Stimulated activated CD8-positive, alpha-beta memory T cell treated with anti-CD3 and anti-CD28 coated beads, Interleukin-4, amount 100 ng/mL, for 24 hours (primary cell): ENCODE results near the gene HPS1.

ENCODE experiments used
- DNase-seq: peaks from one replicate; pipeline ENCODE4 v3.0.0-alpha.2; 2020; ENCODE audit warnings: low read depth

HPS1 gene

GRCh38 chr10:98446661-98447221, at the start of gene HPS1:
HPS1 (minus strand) TSS chr10:98446935; CDS start chr10:98443240, 3,695 bp downstream.
- peak; percentile 81 for DNase-seq

- DNase-seq = no peak
Measured at GRCh38 chr10:98492763-98493162, 46.0 kb upstream of the HPS1 start.

- DNase-seq = no peak
Measured at GRCh38 chr10:98489561-98490481, 43.1 kb upstream of the HPS1 start.

- DNase-seq = no peak
Measured at GRCh38 chr10:98488669-98489430, 42.1 kb upstream of the HPS1 start.

DNA sequence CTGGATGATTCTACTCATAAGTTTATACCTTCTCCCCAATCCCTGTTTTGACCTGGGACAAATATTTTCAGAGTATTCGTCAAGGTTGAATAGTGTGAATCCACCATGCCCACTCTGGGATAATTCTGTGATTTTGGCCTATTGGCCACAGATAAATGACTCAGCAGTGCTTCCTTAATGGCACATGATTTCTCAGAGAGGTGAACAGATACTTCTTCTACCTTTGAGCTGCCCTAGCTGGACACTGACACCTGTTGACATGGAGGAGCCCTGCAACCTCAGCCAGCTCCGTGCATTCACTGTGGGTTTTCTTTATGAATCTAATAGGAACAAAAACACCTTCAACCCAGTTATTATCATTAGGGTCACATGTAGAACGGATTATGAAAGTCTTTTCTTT, 40.9 kb upstream of the HPS1 start:
- DNase-seq = no peak

DNA sequence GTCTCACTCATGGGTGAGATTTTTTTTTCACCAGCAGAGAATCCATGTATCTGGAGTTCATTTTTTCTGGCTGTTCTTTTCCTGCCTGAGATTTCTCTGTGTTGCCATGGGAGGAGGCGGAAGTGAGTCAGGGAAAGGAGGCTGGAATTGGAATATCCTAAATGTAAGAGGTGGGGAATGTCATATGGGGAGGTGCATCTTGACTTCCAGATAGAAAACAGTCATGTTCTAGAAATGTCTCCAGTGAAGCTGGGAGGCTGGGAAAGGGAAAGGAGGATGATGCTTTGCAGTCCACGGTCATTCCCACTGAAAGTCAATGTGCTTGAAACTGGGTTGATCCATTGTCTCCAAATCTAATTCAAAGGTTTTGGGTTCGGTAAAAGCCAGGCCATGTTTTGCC, 39.7 kb upstream of the HPS1 start:
- DNase-seq = no peak

GRCh38 chr10:98485959-98486358, 39.2 kb upstream of the HPS1 start:
- DNase-seq = no peak

GRCh38 chr10:98483658-98484057, 36.9 kb upstream of the HPS1 start:
- no peak for DNase-seq

DNA sequence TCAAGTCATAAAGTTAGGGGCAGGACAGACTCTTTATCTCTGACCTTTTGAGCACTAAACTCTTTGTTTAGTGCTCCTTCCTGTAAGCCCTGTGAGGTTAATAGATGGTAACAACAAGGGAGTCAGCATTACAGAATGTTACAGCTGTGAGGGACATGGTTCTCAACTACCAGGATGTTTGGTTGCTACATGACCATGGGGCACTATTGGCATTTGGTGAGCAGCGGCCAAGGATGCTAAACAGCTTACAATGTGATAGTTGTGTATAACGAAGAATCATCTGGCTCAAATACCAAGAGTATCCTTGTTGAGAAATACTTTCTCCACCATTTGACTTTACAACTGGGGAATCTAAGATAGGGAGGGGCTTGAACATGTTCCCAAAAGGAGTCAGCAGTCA, 35.4 kb upstream of the HPS1 start:
- DNase-seq = no peak

- no peak for DNase-seq
Measured at GRCh38 chr10:98481404-98481945, 34.7 kb upstream of the HPS1 start.

DNA sequence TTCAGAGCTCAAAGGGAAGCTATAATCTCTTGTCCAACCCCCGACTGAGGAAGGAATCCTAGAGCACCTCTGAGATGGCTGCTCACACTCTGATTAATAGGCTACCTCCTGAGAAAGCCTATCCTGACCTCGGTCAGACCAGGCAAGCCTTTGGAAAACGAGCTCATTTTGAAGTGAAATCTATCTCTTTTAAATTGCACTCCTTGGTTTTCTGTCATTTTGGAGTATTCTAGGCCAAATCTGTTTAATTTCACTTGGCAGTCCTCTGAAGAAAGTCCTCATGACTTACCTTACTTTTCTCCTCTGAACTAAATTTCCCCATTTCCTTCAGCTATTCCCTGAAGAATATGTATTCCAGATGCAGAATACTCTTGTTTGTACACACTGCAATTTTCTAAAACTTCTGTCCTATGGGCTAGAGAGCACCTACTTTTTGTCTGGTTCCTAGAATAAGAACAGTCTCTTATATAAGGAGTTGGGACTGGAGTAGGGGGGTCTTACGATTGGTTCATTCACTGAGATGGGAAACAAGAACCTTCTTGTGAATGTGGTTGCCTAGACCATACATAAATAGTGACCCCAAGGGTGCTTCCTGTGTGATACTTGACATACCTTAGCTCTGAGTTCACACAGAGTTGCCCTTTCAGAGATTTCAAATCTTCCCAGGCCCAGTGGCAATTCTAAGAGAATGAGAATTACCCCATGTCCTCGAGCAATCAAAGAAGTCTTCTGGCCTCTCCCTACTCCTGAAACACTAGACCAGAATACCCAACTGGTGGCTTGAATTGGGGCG, 31.9 kb upstream of the HPS1 start:
- no peak for DNase-seq

DNA sequence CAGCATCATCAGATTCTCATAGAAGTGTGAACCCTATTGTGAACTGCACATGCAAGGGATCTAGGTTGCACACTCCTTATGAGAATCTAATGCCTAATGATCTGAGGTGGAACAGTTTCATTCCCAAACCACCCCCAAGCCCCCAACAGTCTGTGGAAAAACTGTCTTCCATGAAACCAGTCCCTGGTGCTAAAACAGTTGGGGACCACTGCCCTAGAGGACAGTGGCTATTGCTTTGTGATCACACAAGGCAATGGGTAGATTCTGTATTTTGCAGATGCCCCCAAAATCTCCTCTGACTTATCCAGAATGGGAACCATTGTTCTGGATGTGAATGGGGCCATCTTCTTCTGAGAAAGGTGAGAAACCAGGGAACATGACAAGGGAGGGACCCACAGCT, 31.1 kb upstream of the HPS1 start:
- no peak for DNase-seq

- no peak for DNase-seq
Measured at GRCh38 chr10:98474628-98475027, 27.9 kb upstream of the HPS1 start.

DNA sequence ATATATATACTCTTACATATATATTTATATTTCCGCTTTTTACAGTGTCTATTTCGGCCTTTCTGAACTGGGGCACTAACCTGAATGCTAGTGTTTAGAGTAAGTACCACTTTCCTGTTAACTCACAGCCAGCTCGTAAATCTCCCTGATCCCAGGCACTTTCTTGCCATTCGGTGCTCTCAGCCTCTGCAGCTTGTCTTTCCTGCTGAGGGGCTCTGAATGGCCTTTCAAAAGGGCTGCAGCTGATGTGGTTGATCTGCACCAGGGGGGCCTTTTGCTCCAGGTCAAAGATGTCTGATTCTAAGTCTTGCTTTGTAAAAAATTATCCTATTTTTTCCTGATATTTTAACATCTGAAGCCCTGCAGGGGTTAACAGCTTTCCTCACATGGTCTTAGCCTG, 25.5 kb upstream of the HPS1 start:
- no peak for DNase-seq

- DNase-seq = no peak
Measured at GRCh38 chr10:98470850-98471249, 24.1 kb upstream of the HPS1 start.

DNA sequence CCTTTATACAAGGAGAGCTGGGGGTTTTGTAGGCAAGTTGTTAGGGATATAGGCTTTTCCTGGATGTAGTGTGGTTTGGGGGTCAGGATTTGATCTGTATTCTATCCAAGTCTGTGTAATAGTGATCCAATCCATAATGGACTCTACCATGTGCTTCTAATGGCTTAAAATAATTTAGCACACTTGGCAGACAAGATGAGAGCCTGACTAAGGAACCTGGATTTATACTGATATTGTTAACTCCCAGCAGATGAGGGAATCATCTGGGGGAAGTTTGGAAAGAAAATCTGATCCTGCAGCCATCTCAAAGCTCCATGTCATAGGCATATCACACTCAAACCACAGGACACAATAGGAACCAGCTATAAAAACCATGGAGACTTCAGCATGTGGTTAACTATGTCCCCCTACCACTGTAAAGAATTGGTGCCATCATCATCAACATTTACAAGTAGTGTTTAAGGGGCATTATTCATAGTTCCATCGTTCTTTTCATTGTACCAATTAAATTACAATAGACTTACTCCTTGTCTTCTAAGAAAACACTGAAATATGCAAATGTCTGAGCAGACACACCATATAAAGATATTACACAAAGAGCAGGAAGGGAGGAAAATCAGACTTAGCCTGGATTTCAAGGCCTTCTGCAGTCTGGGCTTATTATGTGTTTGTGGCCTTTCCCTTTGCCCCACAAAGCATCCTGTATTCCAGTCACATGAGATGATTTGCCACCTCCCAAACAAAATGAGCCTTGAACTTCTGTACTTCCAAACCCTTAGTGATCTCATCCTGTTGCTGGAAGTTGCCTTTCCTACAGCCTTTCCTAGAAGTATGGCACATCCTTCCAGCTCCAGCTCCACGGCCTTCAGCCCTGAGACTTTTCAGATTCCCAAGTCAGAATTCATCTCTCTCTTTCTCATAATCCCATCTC, 22.5 kb upstream of the HPS1 start:
- DNase-seq = no peak

- peak; percentile 22 for DNase-seq
Measured at GRCh38 chr10:98467506-98468318, 21.0 kb upstream of the HPS1 start.

DNA sequence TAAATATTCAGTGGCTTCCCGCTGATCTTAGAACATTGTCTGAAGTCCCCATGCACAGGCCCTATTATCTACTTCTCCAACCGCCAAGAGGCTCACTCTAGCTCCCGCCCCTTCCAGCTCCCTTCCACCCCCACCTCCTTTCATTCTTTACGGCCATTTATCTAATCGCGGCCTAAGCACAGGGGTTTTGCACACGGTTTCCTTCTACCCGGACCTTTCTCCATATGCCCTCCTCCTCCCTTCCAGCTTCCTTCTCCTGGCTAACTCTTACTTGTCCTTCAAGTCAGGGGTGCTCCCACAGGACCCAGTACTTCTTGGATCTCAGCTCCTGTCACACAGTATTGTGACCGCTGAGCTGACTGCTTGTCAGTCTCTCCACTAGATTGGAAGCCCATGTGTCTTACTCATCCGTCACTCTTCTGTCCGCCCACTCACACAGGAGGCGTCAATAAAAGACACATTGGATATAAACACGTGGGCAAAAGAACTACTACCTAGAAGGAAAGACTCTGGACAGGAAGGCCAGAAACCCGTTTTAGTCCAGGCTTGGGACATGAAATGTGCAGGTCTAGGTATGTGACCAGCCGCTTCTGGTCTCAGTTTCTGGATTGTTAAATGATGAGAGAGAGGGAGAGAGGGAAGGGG, 20.2 kb upstream of the HPS1 start:
- no peak for DNase-seq

- DNase-seq = no peak
Measured at GRCh38 chr10:98465866-98466265, 19.1 kb upstream of the HPS1 start.
